ENCODE data around the gene MLLT6. TPM values are rescaled to one million over a fixed set of nuclear protein-coding genes. Genes with fewer than 3 reads are reported as not detected.
A peak's percentile ranks its signal among the peaks of the same experiment; 100 is the strongest.

Gene MLLT6
- total RNA-seq, 1 donor from 2014 or later = 59.8 TPM

DNA sequence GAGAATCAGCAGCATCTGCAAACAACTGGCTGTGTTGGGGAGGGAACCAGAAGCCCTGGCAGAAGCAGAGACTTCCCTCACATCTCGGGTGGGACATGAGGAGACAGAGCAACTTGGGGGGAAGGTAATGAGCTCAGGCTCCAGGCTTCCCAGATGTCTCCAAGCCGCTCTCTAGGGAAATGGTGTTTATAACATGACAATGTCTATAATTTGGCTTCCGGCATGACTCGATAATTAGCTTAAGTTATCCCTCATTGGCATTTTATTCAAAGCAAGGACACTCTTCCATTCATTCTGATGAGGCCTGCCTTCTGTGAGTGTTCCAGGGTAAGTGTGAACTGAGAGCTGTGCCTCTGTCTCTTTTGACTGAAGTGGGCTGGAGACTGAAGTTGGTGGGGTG lies 14.7 kb upstream of the MLLT6 start:
- Mint-ChIP-seq H3K4me1 (ENCODE audit: low read depth, unreplicated experiment) (peaks cover 14% of the 10 kb centered on the region), H3K4me3 (ENCODE audit: unreplicated experiment) (peak overlapping the region; percentile 5)

DNA sequence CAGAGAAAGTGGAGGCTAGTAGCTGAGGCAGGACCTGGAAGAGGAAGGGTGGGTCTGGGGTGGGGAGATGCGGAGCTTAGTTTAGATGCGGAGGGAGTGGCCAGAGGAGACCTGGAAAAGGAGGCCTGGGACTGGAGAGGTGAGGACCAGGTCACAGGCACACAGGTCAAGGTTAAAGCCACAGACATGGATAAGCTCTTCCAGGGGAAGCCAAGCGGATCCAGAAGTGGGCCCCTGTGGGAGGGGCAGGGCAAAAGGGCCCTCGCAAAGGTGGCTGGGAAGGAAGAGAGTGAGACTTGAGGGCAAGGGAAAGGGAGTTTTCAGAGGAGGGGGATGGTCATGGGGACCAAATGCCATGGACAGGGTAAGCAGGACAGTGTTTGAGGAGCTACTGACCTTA lies 13.9 kb upstream of the MLLT6 start:
- peaks cover 12% of the 10 kb centered on the region for H3K4me1 Mint-ChIP-seq (ENCODE audit: low read depth, unreplicated experiment)
- H3K27ac Mint-ChIP-seq (ENCODE audit: unreplicated experiment) = peak overlapping the region; percentile 23
- peaks cover 6% of the 10 kb centered on the region for H3K36me3 Mint-ChIP-seq (ENCODE audit: unreplicated experiment)
- TF ChIP-seq, protein P1, sequence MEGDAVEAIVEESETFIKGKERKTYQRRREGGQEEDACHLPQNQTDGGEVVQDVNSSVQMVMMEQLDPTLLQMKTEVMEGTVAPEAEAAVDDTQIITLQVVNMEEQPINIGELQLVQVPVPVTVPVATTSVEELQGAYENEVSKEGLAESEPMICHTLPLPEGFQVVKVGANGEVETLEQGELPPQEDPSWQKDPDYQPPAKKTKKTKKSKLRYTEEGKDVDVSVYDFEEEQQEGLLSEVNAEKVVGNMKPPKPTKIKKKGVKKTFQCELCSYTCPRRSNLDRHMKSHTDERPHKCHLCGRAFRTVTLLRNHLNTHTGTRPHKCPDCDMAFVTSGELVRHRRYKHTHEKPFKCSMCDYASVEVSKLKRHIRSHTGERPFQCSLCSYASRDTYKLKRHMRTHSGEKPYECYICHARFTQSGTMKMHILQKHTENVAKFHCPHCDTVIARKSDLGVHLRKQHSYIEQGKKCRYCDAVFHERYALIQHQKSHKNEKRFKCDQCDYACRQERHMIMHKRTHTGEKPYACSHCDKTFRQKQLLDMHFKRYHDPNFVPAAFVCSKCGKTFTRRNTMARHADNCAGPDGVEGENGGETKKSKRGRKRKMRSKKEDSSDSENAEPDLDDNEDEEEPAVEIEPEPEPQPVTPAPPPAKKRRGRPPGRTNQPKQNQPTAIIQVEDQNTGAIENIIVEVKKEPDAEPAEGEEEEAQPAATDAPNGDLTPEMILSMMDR (IDR thresholded peaks at IDR 0.05; ENCODE audit: partially characterized antibody, unreplicated experiment) = no peak
- H3K4me3 Mint-ChIP-seq (ENCODE audit: unreplicated experiment) = no peak overlapping the region
- no peak for DNase-seq
- peaks cover 6% of the 10 kb centered on the region for H3K9me3 Mint-ChIP-seq (ENCODE audit: unreplicated experiment)
- H3K27me3 Mint-ChIP-seq (ENCODE audit: unreplicated experiment) = peaks cover 14% of the 10 kb centered on the region

More for the DNA sequence above, 14.7 kb upstream of the MLLT6 start:
- peaks cover 6% of the 10 kb centered on the region for H3K36me3 Mint-ChIP-seq (ENCODE audit: unreplicated experiment)
- H3K9me3 Mint-ChIP-seq (ENCODE audit: unreplicated experiment) = peaks cover 9% of the 10 kb centered on the region
- DNase-seq = no peak
- TF ChIP-seq, protein P1 (IDR thresholded peaks at IDR 0.05; ENCODE audit: partially characterized antibody, unreplicated experiment) = no peak
- peak overlapping the region; percentile 23 for H3K27ac Mint-ChIP-seq (ENCODE audit: unreplicated experiment)
- peaks cover 16% of the 10 kb centered on the region for H3K27me3 Mint-ChIP-seq (ENCODE audit: unreplicated experiment)

DNA sequence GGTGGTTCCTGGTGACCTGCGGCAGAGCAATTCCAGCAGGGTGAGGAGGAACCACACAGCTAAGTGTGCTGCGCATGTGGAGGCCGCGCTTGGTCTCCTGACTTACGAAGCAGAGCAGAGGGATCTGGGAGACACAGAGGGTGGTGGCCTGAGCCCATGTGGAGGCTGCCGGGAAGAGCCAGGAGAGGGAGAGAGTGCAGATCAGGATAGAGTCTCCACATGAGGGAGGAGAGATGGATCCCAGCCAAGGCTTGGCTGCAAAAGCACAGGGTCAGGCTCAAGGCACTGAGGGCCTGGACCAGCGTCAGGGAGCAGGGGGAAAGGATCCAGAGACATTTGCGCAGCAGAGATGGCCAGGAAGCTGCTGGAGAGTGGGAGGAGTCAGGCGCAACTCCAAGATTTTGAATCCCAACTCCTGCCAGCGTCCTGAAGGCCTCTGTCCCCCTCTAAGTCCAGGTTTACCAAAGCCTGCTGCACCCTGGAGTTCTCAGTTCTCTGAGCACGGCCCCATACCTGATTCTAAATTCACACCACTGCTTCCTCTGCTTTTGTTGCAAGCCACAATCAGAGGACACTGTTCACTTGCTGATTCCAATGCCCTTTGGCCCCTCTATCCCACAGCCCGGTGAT lies 11.3 kb upstream of the MLLT6 start:
- peaks cover 6% of the 10 kb centered on the region for H3K36me3 Mint-ChIP-seq (ENCODE audit: unreplicated experiment)

DNA sequence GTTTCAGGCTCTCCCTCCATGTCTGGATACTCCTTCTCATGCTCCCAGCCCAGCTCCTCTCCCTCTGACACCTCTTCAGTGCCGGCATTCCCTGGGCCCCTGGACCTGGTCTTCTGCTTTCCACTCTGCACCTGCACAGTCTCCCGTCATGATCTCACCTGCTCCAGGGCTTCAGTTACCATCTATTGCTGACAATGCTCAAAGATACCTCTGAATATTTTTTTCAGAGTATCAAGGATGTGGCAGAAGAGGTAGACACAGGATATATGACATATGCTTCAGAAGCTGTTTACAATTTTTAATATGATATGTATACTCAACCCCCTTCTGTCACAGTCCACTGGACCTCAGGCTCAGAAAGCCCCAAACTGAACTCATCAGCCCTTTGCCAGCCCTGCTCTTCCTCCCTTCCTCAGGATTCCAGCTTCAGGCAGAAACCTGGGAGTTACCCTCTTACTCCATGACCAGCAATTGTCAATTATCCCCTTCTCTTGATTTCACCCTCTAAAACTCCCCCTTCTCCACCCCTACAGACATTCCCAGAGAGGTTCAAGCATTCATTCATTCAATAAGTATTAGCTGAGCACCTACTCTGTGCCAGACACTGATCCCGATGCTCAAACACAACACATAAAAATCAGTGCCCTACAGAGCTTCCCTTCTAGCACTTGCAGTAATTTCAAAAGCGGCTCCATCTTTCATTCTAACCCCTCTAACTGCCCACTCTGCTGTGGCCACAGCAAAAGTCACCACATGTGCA lies 7.8 kb upstream of the MLLT6 start:
- H3K36me3 Mint-ChIP-seq (ENCODE audit: unreplicated experiment) = peaks cover 6% of the 10 kb centered on the region
- no peak overlapping the region for H3K4me3 Mint-ChIP-seq (ENCODE audit: unreplicated experiment)
- peaks cover 24% of the 10 kb centered on the region for H3K27me3 Mint-ChIP-seq (ENCODE audit: unreplicated experiment)
- H3K9me3 Mint-ChIP-seq (ENCODE audit: unreplicated experiment) = peaks cover 2% of the 10 kb centered on the region
- no peak for DNase-seq
- TF ChIP-seq, protein P1 (IDR thresholded peaks at IDR 0.05; ENCODE audit: partially characterized antibody, unreplicated experiment) = no peak
- H3K27ac Mint-ChIP-seq (ENCODE audit: unreplicated experiment) = no peak overlapping the region
- H3K4me1 Mint-ChIP-seq (ENCODE audit: low read depth, unreplicated experiment) = peaks cover 2% of the 10 kb centered on the region

More for the DNA sequence above, 11.3 kb upstream of the MLLT6 start:
- DNase-seq = no peak
- Mint-ChIP-seq H3K9me3 (ENCODE audit: unreplicated experiment) (peaks cover 6% of the 10 kb centered on the region), H3K27me3 (ENCODE audit: unreplicated experiment) (peaks cover 17% of the 10 kb centered on the region), H3K27ac (ENCODE audit: unreplicated experiment) (no peak overlapping the region), H3K4me1 (ENCODE audit: low read depth, unreplicated experiment) (peaks cover 12% of the 10 kb centered on the region), H3K4me3 (ENCODE audit: unreplicated experiment) (no peak overlapping the region)
- TF ChIP-seq, protein P1 (IDR thresholded peaks at IDR 0.05; ENCODE audit: partially characterized antibody, unreplicated experiment) = no peak

DNA sequence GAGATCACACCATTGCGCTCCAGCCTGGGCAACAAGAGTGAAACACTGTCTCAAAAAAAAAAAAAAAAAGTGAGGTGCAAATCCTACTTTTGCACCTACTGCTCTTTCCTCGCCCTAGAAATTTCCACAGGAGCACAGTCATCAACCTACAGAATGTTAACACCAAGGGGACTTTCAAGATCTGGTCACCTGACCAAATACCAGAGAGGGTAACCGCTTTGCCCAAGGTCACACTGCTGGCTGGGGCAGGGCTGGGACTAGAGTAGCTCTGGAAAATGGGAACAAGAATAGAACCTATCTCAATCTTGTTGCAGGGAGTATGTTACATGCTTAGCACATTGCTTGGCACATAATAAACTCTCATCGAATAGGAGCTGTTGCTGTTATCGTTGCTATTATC lies 6.3 kb upstream of the MLLT6 start:
- Mint-ChIP-seq H3K4me3 (ENCODE audit: unreplicated experiment) (no peak overlapping the region), H3K27me3 (ENCODE audit: unreplicated experiment) (peaks cover 27% of the 10 kb centered on the region), H3K36me3 (ENCODE audit: unreplicated experiment) (no peaks in the 10 kb centered on the region), H3K4me1 (ENCODE audit: low read depth, unreplicated experiment) (peaks cover 2% of the 10 kb centered on the region), H3K9me3 (ENCODE audit: unreplicated experiment) (peaks cover 6% of the 10 kb centered on the region), H3K27ac (ENCODE audit: unreplicated experiment) (no peak overlapping the region)
- TF ChIP-seq, protein P1 (IDR thresholded peaks at IDR 0.05; ENCODE audit: partially characterized antibody, unreplicated experiment) = no peak
- no peak for DNase-seq

All from glutamatergic neuron (in vitro differentiated cells).